Adrenal gland (tissue), 19 donors: ENCODE measurements around the gene MIF4GD. TPM values are rescaled to one million over a fixed set of nuclear protein-coding genes. Genes with fewer than 3 reads are reported as not detected.

Experiments used
- DNase-seq, 7 donors: peaks; one replicate each; pipeline ENCODE4 v3.0.0-alpha.2; 2019 to 2020
- H3K27ac ChIP-seq, 5 donors: fragments of 200-600 bp; sonication (generic) in 4 of 5; 1 replicate in 3 of 5; 2 replicates in 2 of 5; pipeline versions ENCODE4 v1.5.1 to v1.8.0; 2016 to 2020; ENCODE audit warnings: mild to moderate bottlenecking in 1 of 5
- H3K27me3 ChIP-seq: fragments of 200-600 bp; 2 replicates; pipeline ENCODE4 v1.8.0; 2021
- H3K36me3 ChIP-seq, 2 donors: fragments of 200-600 bp; replicated peaks in 1 of 2; 1 replicate in 1 of 2; 2 replicates in 1 of 2; pipeline versions ENCODE4 v1.5.1 to v1.8.0; 2018 to 2022
- H3K4me1 ChIP-seq, 2 donors: fragments of 200-600 bp; replicated peaks in 1 of 2; 1 replicate in 1 of 2; 2 replicates in 1 of 2; pipeline versions ENCODE4 v1.5.1 to v1.8.0; 2018 to 2021
- H3K4me3 ChIP-seq, 4 donors: fragments of 200-600 bp; sonication (generic) in 3 of 4; one replicate each; pipeline ENCODE4 v1.5.1; 2016 to 2018
- H3K9me3 ChIP-seq, 3 donors: fragments of 200-600 bp; sonication (generic) in 1 of 3; replicated peaks in 1 of 3; 1 replicate in 2 of 3; 2 replicates in 1 of 3; pipeline versions ENCODE4 v1.5.1 to v1.8.0; 2016 to 2021
- POLR2A ChIP-seq, 2 donors: fragments of 450-650 bp; IDR thresholded peaks; one replicate each; pipeline ENCODE4 v1.6.1; 2017; ENCODE audit warnings: antibody characterized with exemption in 2 of 2, mild to moderate bottlenecking in 2 of 2, moderate library complexity in 1 of 2
- WGBS, 4 donors: extraction: QIAGEN DNeasy Blood & Tissue Kit in 2 of 4; methylation state at CpG; one replicate each; pipeline versions ENCODE4 v1.1.5 to v1.1.7; 2013 to 2017; 5-methylcytosine and 5-hydroxymethylcytosine counted together
- intact Hi-C, 2 donors: fragments of 100-400 bp; cut with DNase I; formaldehyde crosslinking; loops; one replicate each; pipeline versions ENCODE4 v1.14.1 to v1.15.0; 2022 to 2023
- long read RNA-seq, 10 donors: library from polyadenylated mRNA in 3 of 10; unstranded in 2 of 10; stranded (forward) in 1 of 10; transcript quantifications; one replicate each; pipeline ENCODE4 v2.0.0 and lab custom pipeline, GENCODE V29; 2021 to 2026
- polyA plus RNA-seq, 3 donors: library from polyadenylated mRNA; stranded (reverse); fragments of 200-250 nt in 2 of 3; fragments of 350-450 nt in 1 of 3; fragmentation: Illumina TruSeq in 1 of 3; extraction: RNeasy Lipid Tissue Mini Kit (QIAGEN cat#74804) in 1 of 3; gene quantifications; one replicate each; pipeline ENCODE4 v1.2.3, GENCODE V29; 2013 to 2014
- total RNA-seq, 9 donors: library from RNA; depleted of rRNA in 4 of 9; stranded (reverse); fragments of >200 nt in 4 of 9; fragments of 120-200 nt in 1 of 9; fragmentation: NEBNext Ultra II Directional in 1 of 9; extraction: Animal tissue kit (Norgen Biotek cat#: 25700) in 1 of 9; gene quantifications; one replicate each; pipeline versions ENCODE4 v1.1.0 to v1.2.4, GENCODE V29; 2013 to 2023
- TF ChIP-seq, protein P1 (sequence below), 6 experiments: fragments of 450-650 bp in 4 of 6; fragments of 200-600 bp in 2 of 6; sonication (generic) in 1 of 6; IDR thresholded peaks; 1 replicate in 5 of 6; 2 replicates in 1 of 6; pipeline versions ENCODE4 v1.5.1 to v1.8.0; 2016 to 2021; ENCODE audit warnings: antibody characterized with exemption in 6 of 6, mild to moderate bottlenecking in 2 of 6, moderate library complexity in 1 of 6
- donor health status: healthy with polysubstance abuse.
- donor health status: Bipolar disorder and iron deficiency.
- donor health status: DM: yes; HTN: yes; CAD: no.
- donor health status: DM: no; HTN: no; CAD: no.
- donor health status: DM: no; HTN: no; CAD: no.
- donor health status: DM: yes; HTN: yes; CAD: no.

MIF4GD gene, protein sequence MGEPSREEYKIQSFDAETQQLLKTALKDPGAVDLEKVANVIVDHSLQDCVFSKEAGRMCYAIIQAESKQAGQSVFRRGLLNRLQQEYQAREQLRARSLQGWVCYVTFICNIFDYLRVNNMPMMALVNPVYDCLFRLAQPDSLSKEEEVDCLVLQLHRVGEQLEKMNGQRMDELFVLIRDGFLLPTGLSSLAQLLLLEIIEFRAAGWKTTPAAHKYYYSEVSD
- 10 to 100 TPM in 8 of 9 donors, 1 to 10 TPM in 1; 9.2 to 53.0 (median 29.0) TPM for total RNA-seq
- polyA plus RNA-seq = 10 to 100 TPM; 10.7 to 15.1 (median 14.8) TPM
- long read RNA-seq, donor 1, transcript MIF4GD-202 (6 exons, 1,306 nt) = major isoform, 6 of 7 reads
- long read RNA-seq, donor 1, partial matches to known transcripts = 0 of 7 reads
- long read RNA-seq, donor 1, other reads (novel, unspliced or antisense) = 0 of 7 reads
- long read RNA-seq, donor 2, partial matches to known transcripts = 0 of 2 reads
- long read RNA-seq, donor 2, other reads (novel, unspliced or antisense) = 0 of 2 reads
- long read RNA-seq, donor 3, partial matches to known transcripts = 0 of 2 reads
- long read RNA-seq, donor 3, other reads (novel, unspliced or antisense) = 0 of 2 reads
- long read RNA-seq, donor 4, transcript MIF4GD-202 (6 exons, 1,306 nt) = major isoform, 18 of 27 reads
- long read RNA-seq, donor 4, partial matches to known transcripts = 1 of 27 reads
- long read RNA-seq, donor 4, other reads (novel, unspliced or antisense) = 2 of 27 reads
- long read RNA-seq, donor 5, transcript MIF4GD-208 (7 exons, 1,419 nt) = minor isoform, 8 of 56 reads
- long read RNA-seq, donor 5, transcript MIF4GD-214 (5 exons, 1,230 nt) = minor isoform, 8 of 56 reads
- long read RNA-seq, donor 5, transcript MIF4GD-202 (6 exons, 1,306 nt) = major isoform, 31 of 56 reads
- long read RNA-seq, donor 5, partial matches to known transcripts = 1 of 56 reads
- long read RNA-seq, donor 5, other reads (novel, unspliced or antisense) = 2 of 56 reads
- long read RNA-seq, donor 6, transcript MIF4GD-202 (6 exons, 1,306 nt) = major isoform, 9 of 17 reads
- long read RNA-seq, donor 6, partial matches to known transcripts = 4 of 17 reads
- long read RNA-seq, donor 6, other reads (novel, unspliced or antisense) = 2 of 17 reads
- long read RNA-seq, donor 7, partial matches to known transcripts = 0 of 2 reads
- long read RNA-seq, donor 7, other reads (novel, unspliced or antisense) = 0 of 2 reads
- long read RNA-seq, donor 8, partial matches to known transcripts = 0 of 2 reads
- long read RNA-seq, donor 8, other reads (novel, unspliced or antisense) = 0 of 2 reads
- long read RNA-seq, donor 9 = 0 reads
- long read RNA-seq, donor 10, partial matches to known transcripts = 0 of 4 reads
- long read RNA-seq, donor 10, other reads (novel, unspliced or antisense) = 0 of 4 reads

DNA sequence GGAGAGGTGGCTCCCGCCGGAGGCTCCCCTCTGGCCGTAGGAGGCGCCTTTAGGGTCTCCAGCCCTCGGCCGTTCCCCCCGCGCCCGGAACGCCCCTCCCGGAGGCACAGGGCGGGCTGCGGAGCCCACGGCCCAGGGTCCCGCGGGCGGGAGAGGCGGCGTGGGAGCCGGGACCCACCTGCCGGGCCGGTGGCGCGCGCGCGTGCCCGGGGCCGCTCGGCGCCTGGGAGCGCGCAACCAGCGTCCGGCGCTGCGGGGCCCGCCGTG lies at the start of gene MIF4GD:
Gene MIF4GD, minus strand, starts transcription at position 266 of the 267 bp plus-strand sequence. CDS start 1,036 bp downstream, outside the sequence.
- TF ChIP-seq, protein P1, sequence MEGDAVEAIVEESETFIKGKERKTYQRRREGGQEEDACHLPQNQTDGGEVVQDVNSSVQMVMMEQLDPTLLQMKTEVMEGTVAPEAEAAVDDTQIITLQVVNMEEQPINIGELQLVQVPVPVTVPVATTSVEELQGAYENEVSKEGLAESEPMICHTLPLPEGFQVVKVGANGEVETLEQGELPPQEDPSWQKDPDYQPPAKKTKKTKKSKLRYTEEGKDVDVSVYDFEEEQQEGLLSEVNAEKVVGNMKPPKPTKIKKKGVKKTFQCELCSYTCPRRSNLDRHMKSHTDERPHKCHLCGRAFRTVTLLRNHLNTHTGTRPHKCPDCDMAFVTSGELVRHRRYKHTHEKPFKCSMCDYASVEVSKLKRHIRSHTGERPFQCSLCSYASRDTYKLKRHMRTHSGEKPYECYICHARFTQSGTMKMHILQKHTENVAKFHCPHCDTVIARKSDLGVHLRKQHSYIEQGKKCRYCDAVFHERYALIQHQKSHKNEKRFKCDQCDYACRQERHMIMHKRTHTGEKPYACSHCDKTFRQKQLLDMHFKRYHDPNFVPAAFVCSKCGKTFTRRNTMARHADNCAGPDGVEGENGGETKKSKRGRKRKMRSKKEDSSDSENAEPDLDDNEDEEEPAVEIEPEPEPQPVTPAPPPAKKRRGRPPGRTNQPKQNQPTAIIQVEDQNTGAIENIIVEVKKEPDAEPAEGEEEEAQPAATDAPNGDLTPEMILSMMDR (IDR thresholded peaks at IDR 0.05) = no peak
- peak in 1 of 2 donors; percentile 62 for TF ChIP-seq POLR2A (IDR thresholded peaks at IDR 0.05)
- H3K27me3 ChIP-seq = no peaks in the 10 kb centered on the region
- peaks cover 21 to 37% of the 10 kb centered on the region in 2 donors for H3K4me1 ChIP-seq
- 0 to 2% methylated on average over 34 to 39 of the region's 39 CpGs; no CpG with 5 or more reads in 2 of the 4 donors for WGBS, 4 donors
- peaks cover 0 to 9% of the 10 kb centered on the region in 2 donors for H3K36me3 ChIP-seq
- H3K9me3 ChIP-seq = no peaks in the 10 kb centered on the region
- DNase-seq = no peak
- intact Hi-C loops = loop anchor here in 1 of 2 donors (10.0 kb wide), 1 partner anchor 134 kb away; the partner anchor contains the start of gene GRB2
- peak within 1 kb of the TSS; percentile 46 to 92 (median 70) for H3K4me3 ChIP-seq
- H3K27ac ChIP-seq = peak within 1 kb of the TSS; percentile 76 to 95 (median 95)

DNA sequence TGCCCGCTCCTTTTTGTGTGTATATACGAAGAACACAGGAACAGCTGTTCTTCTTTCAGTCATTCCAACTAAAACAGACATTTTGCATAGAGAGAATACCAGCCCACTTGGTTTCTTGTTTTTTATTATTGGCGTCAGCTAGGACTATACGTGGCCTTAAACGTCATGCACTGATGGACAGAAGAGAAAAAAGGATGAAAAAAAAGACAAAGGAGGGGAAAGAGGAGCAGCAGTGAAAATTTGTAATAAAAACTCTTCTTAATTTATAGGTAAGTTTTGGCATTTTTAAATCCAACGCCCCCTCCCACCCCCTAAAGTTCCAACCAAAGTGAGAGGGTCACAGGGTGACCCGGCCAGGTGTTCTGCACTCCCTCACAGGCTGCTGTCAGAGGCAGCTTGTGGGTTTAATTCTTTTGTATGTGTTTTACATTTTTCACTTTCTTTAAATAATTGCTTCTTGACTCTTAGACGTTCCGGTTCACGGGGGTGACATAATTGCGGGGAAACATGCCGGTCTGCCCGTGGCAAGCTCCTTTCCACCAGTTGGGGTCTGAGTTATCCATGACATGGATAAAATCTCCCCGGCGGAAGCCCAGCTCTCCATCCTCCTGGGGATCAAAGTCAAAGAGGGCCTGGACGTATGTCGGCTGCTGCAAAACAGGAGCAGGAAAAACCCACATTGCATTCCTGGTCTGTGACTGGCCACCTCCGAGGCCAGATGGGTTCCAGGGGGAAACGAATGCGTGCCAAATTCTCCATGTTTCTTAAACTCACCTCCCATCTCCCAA lies 49.1 kb upstream of the MIF4GD start:
- peaks cover 4 to 12% of the 10 kb centered on the region in 2 donors for H3K4me1 ChIP-seq
- intact Hi-C loops = loop anchor here (5.0 to 10.0 kb wide), 2 partner anchors 92 to 195 kb away; partner anchors contain the start of genes CASKIN2 (in 1 of the 2) and TSEN54 (in 1 of the 2)

DNA sequence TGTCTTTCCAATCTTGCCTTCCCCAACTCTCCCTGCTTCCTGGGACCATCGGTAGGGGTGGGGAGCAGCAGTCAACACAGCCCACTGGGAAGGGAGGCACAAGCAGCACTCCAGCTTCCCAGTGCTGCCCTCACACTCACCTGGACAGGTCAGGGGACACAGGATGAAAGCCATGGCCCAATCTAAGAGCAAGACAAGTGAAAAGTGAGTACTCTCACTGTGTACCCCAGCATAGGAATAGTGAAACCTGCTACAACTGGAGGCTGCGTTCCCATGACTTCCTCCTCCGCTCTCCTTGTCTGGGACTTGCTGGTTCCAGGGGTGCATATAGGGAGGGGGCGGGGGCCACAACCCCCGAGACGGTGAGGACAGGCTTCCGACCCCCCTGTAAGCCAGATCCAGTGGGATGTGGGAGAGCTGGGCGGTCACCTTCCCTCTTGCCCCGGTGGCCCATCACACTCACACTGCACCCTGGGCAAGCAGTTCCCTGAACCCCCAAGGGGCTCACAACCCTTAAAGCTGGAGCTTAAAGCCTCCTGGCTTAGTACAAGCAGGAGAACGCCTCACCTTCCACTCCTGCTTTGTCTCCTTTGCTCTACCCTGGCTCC lies 47.7 kb upstream of the MIF4GD start:
- peak overlapping the region in 2 of 5 donors; percentile 52 to 54 for H3K27ac ChIP-seq
- 78 to 89% (median 84%) methylated on average over 6 to 10 of the region's 10 CpGs for WGBS, 4 donors
- no peak overlapping the region for H3K4me3 ChIP-seq
- no peak for DNase-seq
- H3K9me3 ChIP-seq = no peaks in the 10 kb centered on the region
- intact Hi-C loops = no loop called here
- H3K4me1 ChIP-seq = peaks cover 18 to 25% of the 10 kb centered on the region in 2 donors
- TF ChIP-seq, protein P1 (IDR thresholded peaks at IDR 0.05) = no peak
- TF ChIP-seq POLR2A (IDR thresholded peaks at IDR 0.05) = no peak
- no peaks in the 10 kb centered on the region for H3K27me3 ChIP-seq
- H3K36me3 ChIP-seq = peaks cover 0 to 34% of the 10 kb centered on the region in 2 donors

More for the DNA sequence above, 49.1 kb upstream of the MIF4GD start:
- 89 to 93% (median 91%) methylated on average over 20 of the region's 20 CpGs for WGBS, 4 donors
- DNase-seq = no peak
- H3K27me3 ChIP-seq = no peaks in the 10 kb centered on the region
- H3K9me3 ChIP-seq = no peaks in the 10 kb centered on the region
- no peak overlapping the region for H3K27ac ChIP-seq
- peaks cover 0 to 37% of the 10 kb centered on the region in 2 donors for H3K36me3 ChIP-seq
- TF ChIP-seq, protein P1 (IDR thresholded peaks at IDR 0.05) = no peak
- no peak for TF ChIP-seq POLR2A (IDR thresholded peaks at IDR 0.05)
- H3K4me3 ChIP-seq = no peak overlapping the region
